Activated CD8-positive, alpha-beta memory T cell treated with anti-CD3 and anti-CD28 coated beads for 48 hours (primary cell): ENCODE results near the gene RASAL3.
"Not testable (repeated sequence)": the region's sequence is repeated elsewhere in the genome, so short reads cannot be mapped to it uniquely, and the experiment has no call there.

Experiments
- DNase-seq, 3 experiments: peaks; one replicate each; pipeline ENCODE4 v3.0.0-alpha.2; 2020; ENCODE audit warnings: low read depth in 2 of 3, low spot score in 2 of 3

The RASAL3 gene

GRCh38 chr19:15421136-15421695 lies 43.1 kb downstream of the RASAL3 start:
- DNase-seq, result no peak

- DNase-seq, result no peak
These were observed 44.8 kb downstream of the RASAL3 start for GRCh38 chr19:15419413-15420025.

GRCh38 chr19:15418579-15419412 lies 45.5 kb downstream of the RASAL3 start, which contains the start of gene AKAP8L:
AKAP8L (minus strand) TSS chr19:15418988; CDS start chr19:15418923, 65 bp downstream.
- peak; percentile 91 to 94 (median 93) for DNase-seq

GRCh38 chr19:15418231-15418578 lies 46.1 kb downstream of the RASAL3 start:
- DNase-seq, result no peak

DNA sequence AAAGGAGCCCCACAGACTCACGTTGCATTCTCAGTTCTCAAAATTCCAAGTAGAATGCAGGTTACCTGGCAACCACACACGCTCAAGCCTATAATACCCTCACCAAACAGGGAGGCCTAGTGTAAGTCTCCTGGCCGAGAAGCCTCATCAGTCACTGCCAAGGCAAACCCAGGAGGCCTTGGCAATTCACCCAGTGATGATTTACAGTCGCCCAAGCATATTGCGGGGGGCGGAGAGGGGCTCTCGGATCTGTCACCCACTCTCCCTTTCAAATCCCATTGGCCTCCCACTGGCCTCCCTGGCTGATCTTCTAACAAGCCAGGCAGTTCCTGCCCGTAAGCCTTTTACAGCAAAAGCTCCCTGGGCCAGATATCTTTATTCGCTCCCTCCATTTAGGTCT lies 46.6 kb downstream of the RASAL3 start:
- DNase-seq, result no peak

GRCh38 chr19:15412832-15413231 lies 51.5 kb downstream of the RASAL3 start:
- no peak for DNase-seq

- DNase-seq, result not testable (repeated sequence)
These were observed 53.0 kb downstream of the RASAL3 start for GRCh38 chr19:15411351-15411750.

GRCh38 chr19:15404780-15405211 lies 59.5 kb downstream of the RASAL3 start:
- no peak for DNase-seq

DNA sequence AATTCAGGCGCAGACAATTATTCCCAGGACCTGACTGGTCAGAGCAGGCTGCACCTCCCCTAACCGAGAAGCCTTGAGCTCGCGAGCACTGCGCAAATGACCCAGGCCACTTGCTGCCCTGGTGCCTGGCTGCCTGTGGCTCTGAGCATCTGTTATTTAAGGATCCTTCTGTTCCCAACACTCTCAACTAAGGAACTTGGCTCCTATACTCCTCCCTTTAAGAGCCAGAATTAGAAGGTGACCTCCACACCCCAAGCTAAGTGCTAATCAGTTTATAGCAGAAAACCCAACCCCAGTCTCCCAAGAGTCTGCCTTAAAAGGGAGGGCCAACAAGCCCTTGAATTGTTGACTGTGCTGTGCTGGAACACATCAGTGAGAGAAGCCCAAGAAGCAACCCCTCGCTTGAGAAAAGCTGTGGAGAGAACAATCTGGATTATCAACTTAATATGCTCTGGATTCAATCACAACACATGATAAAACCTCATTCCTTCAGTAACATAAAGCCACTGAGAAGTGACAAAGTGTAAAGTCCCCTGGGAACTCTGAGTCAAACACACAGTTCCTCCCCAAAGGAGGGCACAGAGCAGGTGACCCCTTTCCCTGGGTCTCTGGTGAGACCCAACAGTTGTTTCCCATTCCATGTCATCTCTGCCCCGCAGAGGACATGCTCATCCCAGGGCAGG lies 60.1 kb downstream of the RASAL3 start:
- no peak for DNase-seq

- no peak for DNase-seq
These were observed 61.2 kb downstream of the RASAL3 start for GRCh38 chr19:15403151-15403531.

GRCh38 chr19:15402411-15403150 lies 61.8 kb downstream of the RASAL3 start:
- no peak for DNase-seq
